Non-pigmented ciliary epithelial cell (primary cell): Measurements from ENCODE around the gene CCDC88C.

Experiments
- DNase-seq: peaks from one replicate; pipeline ENCODE4 v3.0.0-alpha.2; 2010; ENCODE audit warnings: low read depth

CCDC88C gene

GRCh38 chr14:91293281-91293680 lies 124.3 kb downstream of the CCDC88C start:
- no peak for DNase-seq

- no peak for DNase-seq
Measured at GRCh38 chr14:91292491-91292890, 125.1 kb downstream of the CCDC88C start.

GRCh38 chr14:91291786-91292405 lies 125.7 kb downstream of the CCDC88C start:
- DNase-seq = no peak

- no peak for DNase-seq
Measured at GRCh38 chr14:91290986-91291385, 126.6 kb downstream of the CCDC88C start.

GRCh38 chr14:91289464-91289863 lies 128.2 kb downstream of the CCDC88C start:
- no peak for DNase-seq

GRCh38 chr14:91288876-91289275 lies 128.7 kb downstream of the CCDC88C start:
- DNase-seq = no peak

- DNase-seq = no peak
Measured at GRCh38 chr14:91286530-91286937, 131.1 kb downstream of the CCDC88C start.

- DNase-seq = no peak
Measured at GRCh38 chr14:91284791-91285548, 132.7 kb downstream of the CCDC88C start.

GRCh38 chr14:91284146-91284790 lies 133.4 kb downstream of the CCDC88C start:
- peak; percentile 45 for DNase-seq

GRCh38 chr14:91283666-91284065 lies 134.0 kb downstream of the CCDC88C start:
- DNase-seq = no peak

GRCh38 chr14:91282954-91283645 lies 134.5 kb downstream of the CCDC88C start:
- no peak for DNase-seq

- no peak for DNase-seq
Measured at GRCh38 chr14:91281346-91281745, 136.3 kb downstream of the CCDC88C start.

GRCh38 chr14:91280129-91280528 lies 137.5 kb downstream of the CCDC88C start:
- DNase-seq = no peak

GRCh38 chr14:91279354-91279753 lies 138.3 kb downstream of the CCDC88C start:
- DNase-seq = no peak

GRCh38 chr14:91278383-91278715 lies 139.3 kb downstream of the CCDC88C start:
- no peak for DNase-seq

GRCh38 chr14:91277546-91278382 lies 139.9 kb downstream of the CCDC88C start:
- no peak for DNase-seq

- no peak for DNase-seq
Measured at GRCh38 chr14:91274796-91275195, 142.8 kb downstream of the CCDC88C start.

GRCh38 chr14:91273885-91274273 lies 143.7 kb downstream of the CCDC88C start:
- no peak for DNase-seq

GRCh38 chr14:91273273-91273884 lies 144.2 kb downstream of the CCDC88C start:
- DNase-seq = no peak

- no peak for DNase-seq
Measured at GRCh38 chr14:91272341-91273272, 145.0 kb downstream of the CCDC88C start.
